IPS-18c (cell line): ENCODE results near the gene NUDT1.

Experiments used
- H3K4me3 ChIP-seq: 2 replicates; pipeline ENCODE4 v1.7.0; 2013; ENCODE audit warnings: low read depth, mild to moderate bottlenecking, low read length, moderate library complexity; ENCODE audit not compliant: insufficient read depth
- H3K9me3 ChIP-seq: one replicate; pipeline ENCODE4 v1.6.1; 2013; ENCODE audit warnings: mild to moderate bottlenecking, low read length, moderate library complexity; ENCODE audit not compliant: control insufficient read depth, insufficient read depth

The NUDT1 gene

DNA sequence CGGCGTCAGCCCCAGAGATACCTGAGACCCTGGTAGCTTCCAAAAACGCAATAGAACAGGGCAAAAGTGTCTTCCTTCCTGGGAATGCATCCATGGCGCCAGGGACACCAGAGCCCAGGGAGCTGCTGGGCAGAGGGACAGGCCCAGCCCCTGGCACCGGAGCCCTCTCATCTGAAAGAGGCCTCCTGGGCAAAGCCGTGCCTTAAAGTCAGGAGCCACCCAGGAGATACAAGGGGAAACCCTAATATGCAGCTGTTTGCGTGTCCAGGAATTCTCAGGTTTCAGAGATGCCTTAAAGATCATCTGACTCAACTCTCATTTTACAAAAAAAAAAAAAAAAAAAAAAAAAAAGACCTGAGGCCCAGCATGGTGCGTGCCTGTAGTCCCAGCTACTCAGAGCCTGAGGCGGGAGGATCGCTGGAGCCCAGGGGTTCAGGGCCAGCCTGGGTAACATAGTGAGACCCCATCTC, 28.0 kb downstream of the NUDT1 start:
- Histone ChIP-seq H3K9me3 (peaks cover 7% of the 10 kb centered on the region), H3K4me3 (0 out of 2 replicates have a peak overlapping the region, but pooled peaks have one; percentile 9)

DNA sequence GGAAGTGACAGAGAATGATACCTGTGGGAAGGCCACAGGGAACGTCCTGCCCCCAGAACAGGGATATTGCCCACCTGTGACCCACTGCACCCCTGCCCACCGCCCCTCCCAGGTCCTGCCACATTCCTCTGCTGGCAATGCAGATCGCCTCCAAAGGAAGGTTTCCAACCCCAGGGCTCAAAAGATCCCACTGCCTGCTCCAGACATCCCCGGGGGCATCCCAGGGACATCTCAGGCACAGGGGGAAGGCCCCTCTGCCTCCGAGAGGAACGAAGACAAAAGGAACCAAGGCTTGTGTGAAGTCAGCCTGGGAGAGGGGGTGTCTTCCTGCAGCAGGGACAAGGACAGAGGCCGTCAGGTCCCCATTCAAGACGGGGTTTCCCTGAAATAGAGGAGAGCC, 28.5 kb downstream of the NUDT1 start:
- H3K4me3 ChIP-seq, result no peak overlapping the region
- H3K9me3 ChIP-seq, result peaks cover 5% of the 10 kb centered on the region

DNA sequence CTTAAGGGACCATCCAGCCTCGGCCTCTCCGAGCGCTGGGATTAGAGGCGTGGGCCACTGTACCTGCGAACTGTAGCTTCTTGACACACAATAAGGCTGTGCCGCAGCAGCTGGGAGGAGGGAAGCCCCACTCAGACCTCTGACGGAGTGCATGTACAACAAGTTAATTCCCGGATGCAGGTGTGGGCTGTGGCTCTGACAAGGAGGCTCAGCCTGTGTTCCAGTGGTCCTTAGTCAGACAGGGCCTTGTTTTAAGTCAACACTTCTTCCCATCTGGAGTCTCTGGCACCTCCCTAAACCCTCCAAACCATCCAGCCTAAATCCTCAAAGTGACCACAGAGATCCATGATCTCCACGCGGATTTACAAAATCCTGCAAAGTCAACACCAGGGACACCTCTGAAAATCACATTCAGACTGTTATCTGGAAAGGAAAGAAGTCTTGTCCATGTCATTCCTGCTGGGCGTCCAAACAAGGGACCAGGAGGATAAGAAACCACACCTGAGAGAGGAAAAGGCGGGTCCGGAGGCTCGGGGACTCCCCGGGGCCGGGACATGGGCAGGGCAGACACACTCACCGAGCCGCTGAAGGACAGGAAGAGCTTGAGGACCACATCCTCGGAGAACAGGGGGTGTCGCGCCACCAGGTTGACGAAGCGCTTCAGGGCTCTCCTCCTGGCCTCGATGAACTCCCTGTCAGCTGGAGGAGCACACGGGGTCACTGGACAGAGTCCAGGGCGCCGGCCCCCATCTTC, 29.4 kb downstream of the NUDT1 start:
- Histone ChIP-seq H3K4me3 (no peak overlapping the region), H3K9me3 (peaks cover 6% of the 10 kb centered on the region)

DNA sequence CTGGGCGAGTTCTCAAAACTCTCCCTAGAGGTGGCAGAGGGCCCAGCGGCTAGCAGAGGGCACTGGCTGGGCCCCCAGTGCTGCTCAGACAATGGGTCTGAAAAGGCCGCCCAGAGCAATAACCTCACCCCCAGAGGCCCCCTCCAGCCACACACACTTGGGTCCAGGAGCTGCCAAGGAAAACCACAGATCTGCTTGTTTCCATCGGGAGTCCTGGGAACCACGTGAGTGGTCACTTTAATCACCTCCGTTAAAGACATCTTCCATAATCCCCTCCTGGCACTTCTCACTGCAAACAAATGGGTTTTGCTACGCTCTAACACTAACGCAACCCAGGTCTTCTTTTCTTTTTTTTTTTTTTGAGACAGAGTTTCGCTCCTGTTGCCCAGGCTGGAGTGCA, 30.0 kb downstream of the NUDT1 start:
- no peak overlapping the region for H3K4me3 ChIP-seq
- H3K9me3 ChIP-seq, result peaks cover 6% of the 10 kb centered on the region

DNA sequence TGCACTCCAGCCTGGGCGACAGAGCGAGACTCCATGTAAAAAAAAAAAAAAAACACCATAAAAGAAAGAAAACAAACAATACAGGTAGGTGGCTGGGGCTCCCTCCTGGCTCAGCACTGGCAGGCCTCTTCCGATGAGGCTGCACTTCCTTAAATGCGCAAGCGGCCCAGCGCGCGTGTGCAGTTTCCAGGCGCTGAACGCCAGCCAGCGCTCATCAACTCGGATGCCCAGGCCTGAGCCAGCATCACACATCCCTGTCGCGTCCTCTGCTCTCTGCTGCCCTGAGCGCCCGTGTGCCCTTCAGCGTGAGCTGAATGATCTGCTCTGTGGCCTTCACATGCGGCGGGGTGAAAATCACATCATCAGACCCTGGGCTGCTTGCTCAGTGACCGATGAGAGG, 31.8 kb downstream of the NUDT1 start:
- Histone ChIP-seq H3K4me3 (no peak overlapping the region; the same call in 1 of the 2 replicates), H3K9me3 (peaks cover 6% of the 10 kb centered on the region)

DNA sequence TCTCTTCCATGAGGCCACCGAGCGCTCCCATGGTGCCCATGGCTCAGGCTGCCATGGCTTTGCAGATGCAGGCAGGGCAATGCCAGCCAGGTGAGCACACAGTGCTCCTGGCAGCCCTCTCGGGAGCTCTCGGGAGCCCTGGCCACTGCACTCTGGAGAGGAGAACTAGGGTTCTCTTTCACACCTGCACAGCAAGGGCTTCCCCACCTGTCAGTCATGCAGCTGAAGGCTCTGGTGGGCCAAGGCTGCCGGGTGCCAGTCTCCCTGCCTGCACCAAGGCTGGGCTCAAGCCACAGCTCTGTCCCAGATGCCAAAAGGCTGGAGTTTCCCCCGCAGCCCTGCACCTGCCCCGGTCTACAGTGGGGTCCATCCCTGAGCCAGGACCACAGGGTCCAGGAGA, 32.6 kb downstream of the NUDT1 start:
- H3K4me3 ChIP-seq, result no peak overlapping the region
- H3K9me3 ChIP-seq, result peaks cover 5% of the 10 kb centered on the region

- H3K4me3 ChIP-seq, result no peak overlapping the region
- peaks cover 2% of the 10 kb centered on the region for H3K9me3 ChIP-seq
Observed at GRCh38 chr7:2275101-2275500, 33.1 kb downstream of the NUDT1 start.

DNA sequence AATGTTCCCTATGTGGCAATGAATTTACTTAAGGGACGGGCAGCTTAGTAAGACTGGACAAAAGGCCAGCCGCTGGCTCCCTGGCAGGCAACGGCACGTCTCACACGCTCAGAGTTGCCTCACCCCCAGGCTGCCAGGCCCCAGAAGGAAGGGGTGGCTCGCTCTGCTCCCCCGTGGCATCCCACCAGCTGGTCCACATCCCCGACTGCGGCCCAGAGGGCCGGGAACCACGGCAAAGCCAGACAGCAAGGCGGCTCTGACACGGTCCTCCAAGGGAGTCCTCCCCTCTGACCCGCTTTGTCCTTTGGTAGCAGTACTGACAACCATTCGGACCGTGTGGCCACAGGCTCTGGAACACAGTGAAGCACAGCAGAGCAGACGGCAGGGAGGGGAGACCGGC, 34.1 kb downstream of the NUDT1 start:
- H3K4me3 ChIP-seq, result no peak overlapping the region
- peaks cover 2% of the 10 kb centered on the region for H3K9me3 ChIP-seq

DNA sequence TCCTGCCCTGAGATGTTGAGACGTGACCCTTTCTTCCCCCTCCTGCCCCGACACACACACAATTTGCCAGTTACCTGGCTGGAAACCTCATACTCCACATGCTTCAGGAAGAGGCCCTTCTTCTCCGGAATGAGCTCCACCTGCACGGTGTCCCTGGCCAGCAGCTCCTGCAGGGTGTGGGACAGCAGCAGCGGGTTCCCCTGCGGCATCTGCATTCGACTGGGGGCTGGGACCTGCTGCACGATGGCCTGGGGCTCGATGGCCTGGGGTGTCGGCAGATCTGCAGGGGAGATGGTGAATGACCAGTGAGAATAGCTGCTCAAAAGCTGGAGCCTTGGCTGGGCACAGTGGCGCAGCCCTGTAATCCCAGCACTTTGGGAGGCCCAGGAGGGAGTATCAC, 36.0 kb downstream of the NUDT1 start:
- Histone ChIP-seq H3K4me3 (no peak overlapping the region), H3K9me3 (peaks cover 3% of the 10 kb centered on the region)

DNA sequence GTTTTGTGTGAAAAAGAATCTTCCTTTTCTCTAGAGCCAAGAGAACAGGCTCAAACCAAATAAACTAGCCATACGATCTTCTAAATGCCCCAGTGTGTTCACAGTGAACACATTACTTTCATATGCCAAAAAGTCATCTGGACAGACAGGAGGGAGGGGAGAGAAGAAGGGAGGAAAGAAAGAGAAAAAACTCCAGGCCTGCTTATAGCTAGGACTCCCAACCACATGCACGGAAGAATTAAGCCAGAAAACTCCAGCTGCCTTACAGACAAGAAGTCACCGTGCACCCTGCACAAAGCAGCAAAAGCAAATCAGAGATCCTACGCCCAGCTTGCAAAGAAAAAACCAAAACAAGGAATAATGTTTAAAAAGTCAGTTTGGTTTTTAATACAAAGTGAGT, 37.9 kb downstream of the NUDT1 start:
- H3K9me3 ChIP-seq, result peaks cover 4% of the 10 kb centered on the region
- no peak overlapping the region for H3K4me3 ChIP-seq

DNA sequence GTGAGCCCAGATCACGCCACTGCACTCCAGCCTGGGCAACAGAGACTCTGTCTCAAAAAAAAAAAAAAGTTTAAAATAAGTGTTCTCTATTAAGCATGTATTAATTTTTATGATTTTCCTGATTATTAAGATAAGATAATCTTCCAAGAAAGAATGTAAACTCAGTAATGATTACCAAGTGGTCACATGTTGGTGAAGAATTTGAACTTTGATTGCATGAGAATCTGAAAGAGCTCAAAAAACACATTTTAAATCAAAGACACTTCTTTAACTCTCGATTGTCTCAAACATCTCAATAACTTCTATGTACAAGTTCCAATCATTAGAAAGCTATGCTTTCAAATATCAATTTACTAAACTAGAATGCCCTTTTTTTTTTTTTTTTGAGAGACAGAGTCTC, 38.4 kb downstream of the NUDT1 start:
- Histone ChIP-seq H3K4me3 (no peak overlapping the region), H3K9me3 (peaks cover 4% of the 10 kb centered on the region)

GRCh38 chr7:2281541-2281940, 39.5 kb downstream of the NUDT1 start:
- Histone ChIP-seq H3K4me3 (no peak overlapping the region), H3K9me3 (peaks cover 2% of the 10 kb centered on the region)

DNA sequence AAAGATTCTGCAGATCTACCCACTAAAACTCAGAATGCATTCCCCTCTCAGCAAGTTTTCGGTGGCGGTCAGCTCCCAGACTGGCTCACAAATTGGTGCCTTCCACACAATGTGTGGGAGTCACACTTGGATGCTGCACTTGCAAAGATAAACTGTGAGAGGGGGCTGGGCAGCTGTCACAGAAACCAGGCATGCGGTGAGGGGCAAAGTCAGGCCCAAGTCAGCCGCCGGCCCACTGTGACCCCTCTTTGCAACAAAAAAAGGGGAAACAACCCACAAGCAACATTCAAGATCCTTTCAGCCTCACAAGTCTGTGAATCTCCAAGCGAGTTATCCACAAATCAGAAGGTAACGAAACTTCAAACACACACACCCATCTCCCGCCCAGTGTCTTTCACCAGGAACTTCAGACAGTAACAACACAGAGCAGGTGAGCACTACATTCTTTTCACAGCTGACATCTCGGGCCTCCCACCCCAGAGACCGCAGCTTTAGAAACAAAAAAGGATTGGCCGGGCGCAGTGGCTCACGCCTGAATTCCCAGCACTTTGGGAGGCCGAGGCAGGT, 40.2 kb downstream of the NUDT1 start:
- Histone ChIP-seq H3K9me3 (peaks cover 2% of the 10 kb centered on the region), H3K4me3 (no peak overlapping the region)

GRCh38 chr7:2283074-2283473, 41.0 kb downstream of the NUDT1 start:
- Histone ChIP-seq H3K9me3 (peaks cover 2% of the 10 kb centered on the region), H3K4me3 (no peak overlapping the region)

GRCh38 chr7:2287745-2288144, 45.7 kb downstream of the NUDT1 start:
- H3K4me3 ChIP-seq, result no peak overlapping the region
- peaks cover 2% of the 10 kb centered on the region for H3K9me3 ChIP-seq

GRCh38 chr7:2288503-2288902, 46.5 kb downstream of the NUDT1 start:
- Histone ChIP-seq H3K9me3 (no peaks in the 10 kb centered on the region), H3K4me3 (no peak overlapping the region)

DNA sequence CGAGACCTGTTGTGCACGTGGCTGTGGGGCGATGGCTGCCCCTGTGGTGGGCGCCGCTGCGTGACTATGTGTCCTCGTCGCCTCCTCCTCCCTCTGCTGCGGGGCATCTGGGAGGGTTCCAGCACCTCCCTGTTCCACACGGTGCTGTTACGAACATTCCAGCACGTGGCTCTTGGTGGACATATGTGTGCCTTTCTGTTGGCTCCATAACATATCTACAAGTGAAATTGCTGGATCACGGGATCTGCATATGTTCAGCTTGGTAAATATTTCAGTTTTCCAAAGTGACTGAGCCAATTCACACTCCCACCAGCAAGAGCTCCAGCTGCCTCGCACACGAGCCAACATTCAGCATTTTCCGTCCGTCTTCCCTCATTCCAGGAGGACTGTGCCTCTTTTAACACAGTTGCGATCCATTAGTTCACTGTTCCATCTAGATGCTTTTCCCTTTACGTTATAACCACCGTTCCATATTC, 47.1 kb downstream of the NUDT1 start:
- Histone ChIP-seq H3K4me3 (no peak overlapping the region), H3K9me3 (no peaks in the 10 kb centered on the region)

GRCh38 chr7:2289621-2290020, 47.6 kb downstream of the NUDT1 start:
- Histone ChIP-seq H3K4me3 (no peak overlapping the region), H3K9me3 (no peaks in the 10 kb centered on the region)
